Measurements from ENCODE around the gene RBM43.
"Not testable (repeated sequence)": the region's sequence is repeated elsewhere in the genome, so short reads cannot be mapped to it uniquely, and the experiment has no call there.

Gene RBM43

DNA sequence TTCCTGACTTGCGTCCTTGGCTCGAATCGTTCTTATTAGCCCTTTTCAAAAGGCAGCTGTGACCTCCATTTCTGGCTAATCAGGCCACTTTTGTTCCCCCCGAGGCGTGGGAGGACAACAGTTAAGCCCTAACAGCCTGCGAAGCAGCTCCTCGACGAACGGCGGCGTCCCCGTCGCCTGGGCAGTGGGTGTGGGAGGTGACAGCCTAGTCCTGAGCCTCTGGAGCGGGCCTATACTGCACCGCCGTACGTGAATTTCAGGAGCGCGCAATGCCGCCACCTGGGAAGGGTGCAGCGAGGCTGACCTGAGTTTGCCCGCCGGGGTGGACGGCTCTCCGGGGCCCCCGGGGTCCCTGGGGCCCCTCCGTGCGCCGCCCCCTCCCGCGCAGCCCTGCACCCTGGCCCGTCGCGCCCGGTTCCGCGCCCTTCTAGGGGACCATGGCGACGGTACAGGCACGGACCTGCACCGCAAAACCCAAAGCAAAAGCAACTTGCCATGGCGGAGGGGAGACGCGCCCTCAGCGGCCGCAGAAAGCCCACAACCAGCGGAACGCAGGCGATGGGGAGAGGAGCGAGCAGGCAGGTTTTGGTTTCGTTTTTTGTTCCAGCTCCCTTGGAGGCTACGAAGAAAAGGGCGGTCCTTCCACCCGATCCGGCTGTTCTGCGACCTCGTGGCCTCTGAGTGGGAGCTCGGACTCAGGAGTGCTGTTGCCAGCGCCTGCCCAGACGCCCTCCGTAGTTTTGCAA, at the start of gene RBM43:
RBM43 (minus strand) TSS at position 633 of the 746 bp plus-strand sequence; CDS start at position 497, 136 bp downstream.
- peak in 12 of 14 donors; percentile 26 to 83 (median 71) for DNase-seq

DNA sequence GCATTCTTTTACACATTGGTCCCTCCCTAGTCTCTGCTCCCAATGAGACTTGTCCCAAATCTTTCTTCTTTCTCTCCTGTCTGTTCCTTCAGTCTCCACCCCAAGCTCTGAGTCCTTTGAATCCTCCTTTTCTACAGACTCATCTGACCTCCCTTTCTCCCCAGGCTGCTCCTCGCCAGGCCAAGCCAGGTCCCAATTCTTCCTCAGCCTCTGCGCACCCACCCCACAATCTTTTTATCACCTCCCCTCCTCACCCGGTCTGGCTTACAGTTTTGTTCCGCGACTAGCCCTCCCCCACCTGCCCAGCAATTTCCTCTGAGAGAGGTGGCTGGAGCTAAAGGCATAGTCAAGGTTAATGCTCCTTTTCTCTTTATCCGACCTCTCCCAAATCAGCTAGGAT, 48.6 kb upstream of the RBM43 start:
- not testable (repeated sequence) for DNase-seq

DNA sequence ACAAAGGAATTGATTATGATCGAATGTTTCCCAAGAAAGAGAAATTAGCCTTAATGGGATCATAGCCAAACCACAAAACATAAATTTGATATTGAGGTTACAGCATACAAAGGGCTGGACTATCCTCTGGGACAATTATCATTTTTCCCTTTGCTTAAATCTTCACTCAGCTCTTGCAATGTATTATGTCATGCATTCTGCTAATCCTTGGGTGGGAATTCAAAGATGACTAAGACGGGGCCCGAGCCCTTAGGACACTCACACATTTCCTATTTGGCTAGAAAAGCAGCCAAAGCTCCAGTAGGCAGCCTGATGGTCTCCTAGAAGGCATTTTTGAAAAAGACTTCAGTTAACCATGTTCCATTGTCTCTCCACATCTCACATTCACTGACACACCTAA, 45.0 kb upstream of the RBM43 start:
- no peak for DNase-seq

DNA sequence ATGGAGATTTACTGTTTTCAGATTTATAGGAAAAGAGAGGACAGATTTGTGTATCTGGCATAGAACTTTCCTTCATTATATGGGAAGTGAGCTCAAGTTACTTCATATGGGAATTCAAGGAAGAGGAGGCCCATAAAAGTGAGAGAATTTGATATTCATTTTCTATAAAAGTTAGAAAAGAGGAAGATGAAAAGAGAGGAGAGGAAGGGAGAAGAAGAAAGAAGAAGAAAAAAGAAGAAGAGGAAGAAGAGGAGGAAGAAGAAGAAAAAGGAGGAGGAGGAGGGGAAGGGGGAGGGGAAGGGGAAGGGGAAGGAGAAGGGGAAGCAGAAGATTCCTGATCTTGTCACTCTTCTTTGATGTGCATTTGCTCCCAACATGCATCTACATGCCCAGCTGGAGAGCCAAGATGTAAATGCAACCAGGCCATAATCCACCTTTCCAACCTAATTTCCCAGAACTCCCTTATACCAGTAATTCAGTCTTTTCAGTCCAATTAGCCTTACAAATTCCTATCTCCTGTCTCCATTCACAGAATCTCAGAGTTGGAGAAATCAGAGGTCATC, 43.5 kb upstream of the RBM43 start:
- no peak for DNase-seq

DNA sequence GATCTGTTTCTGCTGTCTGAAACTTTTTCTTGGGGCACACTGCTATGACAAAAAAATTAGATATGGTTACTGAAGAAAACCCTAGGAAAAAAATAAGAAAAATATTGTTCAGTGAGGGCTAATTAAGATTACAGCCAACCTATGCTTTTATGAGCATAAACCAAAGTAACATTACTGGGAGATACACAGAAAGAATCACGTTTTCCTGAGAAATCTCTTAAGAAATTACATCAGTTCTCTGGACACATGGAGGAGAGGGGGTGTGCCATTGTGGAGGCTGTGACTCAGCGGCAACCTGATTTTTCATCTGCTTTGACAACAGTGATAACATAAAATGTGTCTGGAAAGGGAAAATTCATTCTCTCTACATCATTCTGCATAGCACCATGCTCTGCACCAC, 41.2 kb upstream of the RBM43 start:
- DNase-seq = no peak

DNA sequence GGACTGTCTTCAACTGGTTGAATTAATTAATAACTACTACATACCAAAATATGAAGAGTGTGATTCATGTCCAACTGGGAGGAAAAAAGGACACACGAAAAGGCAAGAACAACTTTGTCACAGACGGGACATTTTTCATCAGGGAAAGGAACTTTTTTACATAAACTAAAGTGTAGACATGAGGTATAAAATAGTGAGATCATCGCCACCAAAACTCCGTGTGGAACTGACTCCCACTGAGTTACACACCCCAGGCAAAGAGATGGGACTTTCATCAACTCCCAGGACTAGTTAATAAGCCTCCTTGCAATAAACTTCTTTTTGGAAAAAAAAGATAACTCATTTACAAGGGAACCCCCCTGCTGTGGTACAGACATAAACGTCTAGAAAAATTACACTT, 40.7 kb upstream of the RBM43 start:
- DNase-seq = no peak

DNA sequence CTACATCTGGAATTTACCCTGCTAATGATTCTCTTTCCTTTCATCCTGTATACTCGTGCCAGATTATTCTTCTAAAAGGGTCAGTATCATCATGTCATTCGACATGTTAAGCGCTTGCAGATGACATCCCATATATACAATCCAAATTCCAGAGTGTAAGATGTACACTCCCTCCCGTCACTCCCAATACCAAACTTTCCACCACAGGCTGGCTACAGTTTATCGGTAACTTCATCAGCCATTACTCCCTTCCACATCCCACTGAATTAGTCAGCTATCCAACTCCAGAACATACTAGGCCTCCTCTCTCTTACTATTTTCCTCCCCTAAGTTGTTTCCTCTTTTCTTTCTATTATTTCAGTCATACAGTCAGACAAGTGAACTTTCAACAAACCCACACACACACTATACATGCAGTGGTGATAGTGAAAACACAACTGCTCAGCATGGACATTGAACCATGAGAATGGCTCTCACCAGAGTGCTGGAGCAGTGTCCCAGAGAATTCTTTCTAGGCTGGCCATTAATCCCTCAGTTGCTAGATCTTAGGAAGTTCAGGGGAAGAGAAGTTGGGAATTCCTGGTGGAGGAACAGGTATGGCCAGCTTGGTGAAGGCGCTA, 38.4 kb upstream of the RBM43 start:
- DNase-seq = no peak

DNA sequence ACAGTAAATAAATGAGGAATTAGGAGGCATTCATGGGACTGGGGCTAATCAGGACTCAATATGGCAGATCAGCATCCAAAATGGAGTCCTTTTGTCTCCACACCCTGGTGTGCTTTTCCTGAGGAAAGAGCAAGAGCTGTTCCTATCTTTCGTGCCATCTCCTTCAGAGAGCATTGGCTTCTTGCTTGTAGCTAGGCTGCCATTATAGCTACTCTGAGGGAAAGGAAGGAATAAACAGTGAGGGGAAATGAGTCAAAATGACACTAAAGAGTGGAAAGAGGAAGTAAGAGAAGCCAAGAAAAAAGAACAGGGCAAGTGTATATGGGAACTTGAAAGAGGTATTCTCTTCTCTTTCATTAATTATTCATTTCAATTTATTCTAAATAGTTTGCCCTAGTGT, 36.2 kb upstream of the RBM43 start:
- no peak for DNase-seq

DNA sequence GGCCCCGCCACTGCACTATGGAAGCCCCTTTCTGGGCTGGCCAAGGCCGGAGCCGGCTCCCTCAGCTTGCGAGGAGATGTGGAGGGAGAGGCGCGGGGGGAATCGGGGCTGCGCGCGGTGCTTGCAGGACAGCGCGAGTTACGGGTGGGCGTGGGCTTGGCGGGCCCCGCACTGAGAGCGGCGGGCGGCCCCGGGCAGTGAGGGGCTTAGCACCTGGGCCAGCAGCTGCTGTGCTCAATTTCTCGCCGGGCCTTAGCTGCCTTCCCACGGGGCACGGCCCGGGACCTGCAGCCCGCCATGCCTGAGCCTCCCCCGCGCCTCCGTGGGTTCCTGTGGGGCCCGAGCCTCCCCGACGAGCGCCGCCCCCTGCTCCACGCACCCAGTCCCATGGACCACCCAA, 34.3 kb upstream of the RBM43 start:
- not testable (repeated sequence) for DNase-seq

DNA sequence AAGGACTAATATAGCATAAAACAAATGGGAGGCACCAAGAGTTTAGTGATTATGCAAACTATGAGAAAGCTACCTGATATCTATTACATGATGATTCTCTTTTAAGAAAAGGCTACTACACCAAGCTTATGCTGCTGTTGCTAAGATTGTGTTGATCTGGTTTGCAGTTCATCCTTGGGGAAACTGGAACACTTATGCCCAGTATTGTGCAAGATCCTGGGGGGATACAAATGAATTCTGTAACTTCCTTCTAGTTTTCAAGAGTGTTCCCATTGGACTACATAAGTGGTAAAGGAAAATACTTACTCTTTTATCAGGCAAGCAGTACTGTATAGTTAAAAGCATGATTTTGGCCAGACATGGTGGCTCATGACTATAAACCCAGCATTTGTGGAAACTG, 30.9 kb upstream of the RBM43 start:
- no peak for DNase-seq

DNA sequence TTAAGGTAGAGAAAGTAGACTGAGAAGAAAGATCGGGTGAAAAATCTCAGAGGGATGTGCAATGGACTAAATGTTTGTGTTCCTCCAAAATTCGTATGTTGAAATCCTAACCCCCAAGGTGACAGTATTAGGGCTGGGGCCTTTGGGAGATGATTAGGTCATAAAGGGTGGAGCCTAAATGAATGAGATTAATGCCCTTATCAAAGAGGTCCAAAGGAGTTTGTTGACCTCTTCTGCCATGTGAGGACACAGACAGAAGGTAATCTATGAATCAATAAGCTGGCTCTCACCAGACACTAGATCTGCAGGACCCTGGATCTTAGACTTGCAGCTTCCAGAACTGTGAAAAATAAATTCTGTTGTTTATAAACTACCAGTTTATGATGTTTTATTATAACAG, 30.5 kb upstream of the RBM43 start:
- no peak for DNase-seq

DNA sequence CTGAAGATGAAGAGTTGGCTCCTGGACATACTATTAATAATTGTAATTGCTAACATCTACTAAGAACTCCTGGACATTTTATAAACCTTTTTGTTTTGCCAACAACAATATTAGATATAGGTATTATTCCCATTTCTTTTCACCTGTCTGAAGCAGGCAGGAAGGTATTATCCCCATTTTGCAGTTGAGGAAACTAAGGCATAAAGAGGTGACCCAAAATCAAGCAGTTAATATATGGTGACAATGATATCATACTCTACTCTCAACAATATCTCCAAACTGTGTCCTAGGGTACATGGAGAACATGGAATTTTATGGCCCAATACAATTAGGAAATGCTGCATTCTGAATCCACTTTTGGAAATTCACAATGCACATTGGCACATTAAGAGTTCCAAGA, 29.6 kb upstream of the RBM43 start:
- no peak for DNase-seq

DNA sequence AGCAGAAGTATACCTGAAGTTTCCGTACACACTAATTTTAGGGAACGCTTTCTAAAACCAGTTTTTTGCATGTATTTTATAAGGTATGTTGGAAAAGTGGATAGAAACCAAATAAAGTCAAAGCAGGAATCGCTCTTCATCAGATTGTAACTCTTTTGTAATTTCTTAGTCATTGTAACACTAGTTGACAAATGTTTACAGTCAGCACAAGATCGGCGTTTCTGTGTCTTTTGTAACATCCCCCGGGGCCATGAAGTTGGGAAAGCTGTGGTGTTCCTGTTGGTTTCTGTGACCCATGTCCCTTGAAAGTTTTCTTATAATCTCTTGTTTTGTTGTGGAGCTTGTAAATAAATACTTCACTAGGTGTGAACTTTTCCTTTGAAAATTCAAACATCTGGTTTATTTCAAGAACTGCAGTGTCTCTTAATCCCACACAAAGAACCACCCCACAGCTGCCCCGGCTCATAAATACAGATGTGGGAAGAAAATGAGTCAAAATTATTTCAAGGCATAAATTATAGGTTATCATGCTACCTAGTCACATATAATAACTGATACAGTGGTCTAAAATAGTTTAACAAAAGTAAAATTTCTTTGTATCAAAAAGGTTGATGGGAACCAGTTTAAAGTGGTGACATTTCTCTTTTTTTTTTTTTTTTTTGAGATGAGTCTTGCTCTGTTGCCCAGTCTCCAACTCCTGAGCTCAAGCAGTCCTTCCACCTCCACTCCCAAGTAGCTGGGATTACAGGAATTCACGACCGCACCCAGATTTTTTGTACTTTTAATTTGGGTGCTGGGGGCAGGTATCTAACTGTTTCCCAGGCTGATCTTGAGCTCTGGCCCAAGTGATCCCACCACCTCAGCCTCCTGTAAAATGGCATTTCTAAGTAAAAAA, 28.6 kb upstream of the RBM43 start:
- DNase-seq = peak in 2 of 14 donors; percentile 9 to 13

DNA sequence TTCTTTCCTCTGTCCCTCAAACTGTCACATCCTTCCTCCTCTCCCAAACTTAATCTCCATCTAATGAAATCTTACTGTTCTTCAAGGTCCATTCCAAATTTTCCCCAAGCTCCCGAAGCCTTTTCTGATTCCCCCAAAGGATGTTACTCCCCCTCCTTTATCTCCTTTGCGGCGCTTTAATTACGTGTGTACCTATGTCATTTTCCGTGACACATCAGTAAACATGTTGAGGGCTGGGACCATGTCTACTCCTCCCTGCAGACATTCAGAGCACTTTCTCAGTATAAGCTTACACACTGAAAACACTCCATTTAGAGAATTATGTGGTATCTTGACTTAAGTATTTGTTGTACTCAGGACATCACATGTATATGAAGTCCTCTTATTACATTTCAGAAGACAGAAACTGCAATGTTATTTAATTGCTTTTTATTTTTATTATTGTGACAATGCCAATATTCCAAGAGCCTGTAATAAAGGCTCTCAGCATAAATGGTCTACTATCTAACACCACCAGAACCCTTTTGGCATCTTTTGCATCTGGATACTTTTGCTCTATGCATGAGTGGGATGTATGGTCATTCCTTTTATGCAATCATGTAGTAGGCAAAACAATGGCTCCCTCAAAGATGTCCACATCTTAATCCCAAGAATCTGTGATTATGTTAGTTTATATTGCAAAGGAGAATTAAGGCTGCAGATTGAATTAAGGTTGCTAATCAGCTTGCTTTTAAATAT, 26.0 kb upstream of the RBM43 start:
- no peak for DNase-seq

DNA sequence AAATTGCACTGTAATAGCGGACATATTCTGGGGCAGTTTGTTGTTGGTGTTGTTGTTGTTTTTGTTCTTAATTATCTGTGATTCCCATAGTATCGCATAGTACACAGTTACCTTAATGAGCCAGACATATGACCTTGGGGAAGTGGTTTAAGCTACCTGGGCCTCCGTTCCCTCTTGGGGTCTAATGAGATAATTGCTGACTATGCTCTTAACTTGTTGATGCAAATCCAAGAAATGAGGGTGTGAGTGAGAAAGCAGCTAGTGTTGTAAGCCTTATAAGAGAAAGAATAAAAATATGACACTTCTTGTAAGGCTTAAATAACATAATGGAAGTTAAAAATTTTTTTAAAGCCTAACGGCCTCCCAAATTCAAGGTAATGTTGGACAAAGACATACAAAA, 20.7 kb upstream of the RBM43 start:
- no peak for DNase-seq

DNA sequence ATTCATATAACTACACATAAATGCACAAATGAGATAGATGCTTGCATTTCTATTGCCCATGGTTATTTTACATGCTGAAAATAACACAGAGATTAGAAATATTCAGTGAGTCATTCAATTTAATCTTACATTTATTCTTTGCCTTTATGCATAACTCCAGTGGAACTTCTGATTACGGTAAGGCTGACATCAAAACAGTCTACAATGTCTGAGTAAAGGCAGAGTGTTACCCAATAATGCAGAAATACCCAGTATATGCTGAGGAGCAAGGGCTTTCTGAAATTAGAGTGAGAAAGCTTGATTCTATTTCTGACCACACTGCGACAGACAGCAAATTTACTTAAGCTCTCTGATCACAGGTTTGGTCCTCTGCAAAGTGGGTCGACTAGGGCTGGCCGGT, 18.6 kb upstream of the RBM43 start:
- DNase-seq = no peak

DNA sequence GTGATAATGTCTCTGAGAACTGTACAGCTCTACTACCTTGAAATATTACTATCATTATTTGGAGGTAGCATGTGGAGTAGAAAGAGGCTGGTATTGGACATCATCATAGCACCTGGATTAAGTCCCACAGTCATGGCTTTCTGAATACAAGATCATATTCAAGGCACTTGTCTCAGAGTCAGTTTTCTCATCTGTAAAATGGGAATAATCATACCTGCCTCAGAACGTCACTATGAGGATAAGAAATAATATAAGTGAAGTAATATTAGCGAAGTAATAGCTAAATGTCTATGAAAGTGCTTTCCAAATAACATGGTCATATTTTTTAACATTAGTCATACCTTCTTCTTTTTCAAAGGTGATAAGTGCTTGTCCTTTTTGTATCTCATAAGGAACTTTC, 16.8 kb upstream of the RBM43 start:
- DNase-seq = no peak

DNA sequence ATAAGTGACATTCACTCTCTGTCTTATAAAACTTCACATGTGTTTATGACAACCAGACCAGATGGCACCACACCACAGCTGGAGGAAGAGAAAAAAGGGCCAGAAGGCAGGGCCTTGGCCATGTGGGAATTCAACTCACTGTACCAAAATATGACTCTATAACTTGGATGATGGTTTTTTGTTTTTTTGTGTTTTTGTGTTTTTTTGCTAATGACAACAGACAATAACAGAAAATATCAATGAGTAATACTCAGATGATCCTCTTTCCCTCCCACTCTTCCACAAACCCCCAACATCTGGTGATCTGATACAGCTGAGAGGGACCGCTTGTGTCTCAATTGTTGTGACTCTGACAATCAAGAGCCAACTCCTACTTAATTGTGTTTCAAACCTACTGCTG, 15.4 kb upstream of the RBM43 start:
- no peak for DNase-seq

DNA sequence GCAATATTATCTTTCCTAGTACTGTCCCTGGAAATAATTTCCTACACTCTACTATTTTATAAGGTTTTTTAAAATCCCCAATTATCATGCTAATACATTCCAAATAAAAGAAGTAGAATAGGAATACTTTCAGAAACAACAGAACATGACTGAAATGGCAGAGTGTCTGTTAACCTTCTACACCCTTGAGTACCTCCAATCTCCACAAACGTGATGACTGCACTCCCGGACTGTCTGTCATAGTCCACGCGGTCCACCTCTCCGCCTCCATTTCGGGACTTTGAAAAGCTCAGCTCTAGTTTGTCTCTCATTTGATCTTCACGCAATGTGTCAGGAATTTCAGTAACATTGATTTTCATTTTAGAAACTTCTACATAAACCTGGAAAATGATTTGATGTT, 13.6 kb upstream of the RBM43 start:
- no peak for DNase-seq

DNA sequence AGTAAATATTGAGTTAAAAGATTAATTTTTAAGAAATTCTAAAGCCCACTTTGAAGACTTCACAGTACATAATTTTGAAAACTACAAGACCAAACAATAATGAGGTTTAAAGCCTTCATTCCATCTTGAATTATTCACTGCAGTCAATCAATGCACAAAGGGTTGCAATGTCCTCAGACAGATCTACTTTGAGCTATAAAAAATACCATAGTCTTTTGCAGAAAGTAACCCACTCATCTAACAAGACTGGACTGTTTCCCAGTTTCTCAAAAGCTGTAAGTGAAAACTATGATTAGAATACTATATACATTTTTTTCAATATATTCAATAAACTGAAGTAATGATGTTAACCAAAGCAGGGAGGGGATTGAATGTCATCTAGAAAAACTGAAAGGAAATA, 10.2 kb upstream of the RBM43 start:
- DNase-seq = no peak

DNA sequence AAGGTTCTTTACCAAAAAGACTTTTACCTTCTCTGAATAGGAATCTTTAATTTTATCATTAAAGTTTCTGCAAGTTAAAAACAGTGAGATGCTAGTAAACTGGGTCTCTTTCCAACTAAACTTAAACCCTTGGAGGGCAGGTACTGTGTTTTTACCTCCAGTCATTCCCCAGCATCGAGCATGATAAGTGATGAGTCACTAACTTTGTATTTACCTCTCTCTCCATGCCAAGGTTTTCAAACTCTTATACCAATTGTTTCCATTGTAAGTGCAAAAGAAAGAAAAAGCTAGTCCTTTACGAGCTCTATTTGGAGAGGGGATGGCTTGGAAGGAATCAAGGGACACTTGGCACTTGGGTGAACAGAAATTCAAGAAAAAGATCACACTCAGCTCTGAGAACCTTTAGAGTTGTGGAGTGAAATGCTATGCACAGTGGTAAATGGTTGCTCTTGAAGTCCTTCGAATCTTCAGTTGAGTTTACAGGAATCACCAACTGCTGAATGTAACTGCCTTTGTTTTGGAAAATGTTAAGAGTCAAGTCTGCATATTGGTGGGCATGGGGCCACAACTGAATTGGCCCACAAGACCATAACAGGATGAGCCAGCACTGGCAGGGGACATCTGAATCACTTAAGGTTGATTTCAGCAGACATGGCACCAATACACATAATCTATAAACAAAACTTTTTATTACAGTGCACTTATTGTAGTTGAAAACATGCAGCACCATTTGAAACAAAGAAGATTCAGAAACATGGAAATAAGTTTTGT, 8.3 kb upstream of the RBM43 start:
- DNase-seq = no peak

DNA sequence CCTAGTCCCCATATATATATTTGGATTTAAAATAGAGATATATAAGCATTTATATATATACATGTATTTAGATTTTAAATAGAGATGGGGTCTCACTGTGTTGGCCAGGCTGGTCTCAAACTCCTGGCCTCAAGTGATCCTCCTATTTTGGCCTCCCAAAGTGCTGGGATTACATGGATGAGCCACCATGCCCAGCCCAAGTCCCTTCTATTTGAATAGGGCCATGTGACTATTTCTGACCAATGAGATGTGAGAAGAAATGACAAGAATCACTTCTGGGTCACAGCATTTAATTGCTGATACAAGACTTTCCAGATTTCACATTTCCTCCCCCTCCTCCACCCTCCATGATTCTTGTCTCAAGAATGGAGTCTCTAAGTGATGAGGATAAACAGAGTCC, 6.4 kb upstream of the RBM43 start:
- no peak for DNase-seq
